HG02840 (cell line): ENCODE measurements around the gene REX1BD.

Source experiments
- ATAC-seq: cut with Tn5 transposase; IDR thresholded peaks from one replicate; pipeline ENCODE4 v1.9.1; 2021; ENCODE audit warnings: mild to moderate bottlenecking, moderate library complexity, moderate number of reproducible peaks; ENCODE audit not compliant: unreplicated experiment, low FRiP score

Gene REX1BD

GRCh38 chr19:18612051-18612771, 23.6 kb downstream of the REX1BD start:
- no peak for ATAC-seq

GRCh38 chr19:18612772-18613588, 24.4 kb downstream of the REX1BD start, which contains the start of gene TMEM59L:
Gene TMEM59L, plus strand, starts transcription at chr19:18612870. Its CDS starts 89 bp downstream, at chr19:18612959.
- no peak for ATAC-seq

- ATAC-seq, result no peak
Observed at GRCh38 chr19:18613589-18614234, 25.1 kb downstream of the REX1BD start.

- ATAC-seq, result no peak
Observed at GRCh38 chr19:18616023-18616422, 27.4 kb downstream of the REX1BD start.

- ATAC-seq, result no peak
Observed at GRCh38 chr19:18617562-18617961, 29.0 kb downstream of the REX1BD start.

- no peak for ATAC-seq
Observed at GRCh38 chr19:18618236-18618635, 29.6 kb downstream of the REX1BD start.

- ATAC-seq, result no peak
Observed at GRCh38 chr19:18620311-18620710, 31.7 kb downstream of the REX1BD start.

- ATAC-seq, result no peak
Observed at GRCh38 chr19:18620902-18621301, 32.3 kb downstream of the REX1BD start.

- ATAC-seq, result no peak
Observed at GRCh38 chr19:18626906-18627305, 38.3 kb downstream of the REX1BD start.

GRCh38 chr19:18629166-18630088, 40.8 kb downstream of the REX1BD start:
- no peak for ATAC-seq

GRCh38 chr19:18633321-18633720, 44.7 kb downstream of the REX1BD start:
- ATAC-seq, result no peak

- no peak for ATAC-seq
Observed at GRCh38 chr19:18634612-18635297, 46.2 kb downstream of the REX1BD start.

GRCh38 chr19:18635831-18636182, 47.2 kb downstream of the REX1BD start:
- no peak for ATAC-seq

- peak; percentile 81 for ATAC-seq
Observed at GRCh38 chr19:18636183-18636968, 47.8 kb downstream of the REX1BD start.

- no peak for ATAC-seq
Observed at GRCh38 chr19:18636969-18637629, 48.5 kb downstream of the REX1BD start, which contains the start of gene KLHL26. Gene KLHL26, plus strand, starts transcription at chr19:18637028. Its CDS starts 27 bp downstream, at chr19:18637055.

- ATAC-seq, result no peak
Observed at GRCh38 chr19:18637673-18638630, 49.4 kb downstream of the REX1BD start.

- no peak for ATAC-seq
Observed at GRCh38 chr19:18639706-18640243, 51.2 kb downstream of the REX1BD start.
